OCI-LY7 (cell line): ENCODE measurements around the gene SERINC5.

Experiments
- CTCF ChIP-seq: fragments of 200-600 bp; sonication (generic); conservative IDR thresholded peaks from 2 replicates; pipeline ENCODE4 v1.5.1; 2014; ENCODE audit warnings: mild to moderate bottlenecking, antibody characterized with exemption, low read length, moderate library complexity, mixed read lengths
- EZH2phosphoT487 ChIP-seq: fragments of 200-600 bp; sonication (generic); IDR thresholded peaks from 2 replicates; pipeline ENCODE4 v1.6.1; 2018; ENCODE audit warnings: low read depth, borderline replicate concordance, mild to moderate bottlenecking, mixed run types, antibody characterized with exemption, low read length, moderate library complexity, mixed read lengths

GRCh38 chr5:80153586-80154126, 102.2 kb downstream of the SERINC5 start:
- no peak for TF ChIP-seq CTCF
- no peak for TF ChIP-seq EZH2phosphoT487
